C1 segment of cervical spinal cord (tissue), 14 donors: ENCODE measurements around the gene SDK2.

Experiments used
- DNase-seq, 14 donors: peaks; one replicate each; lab custom pipeline; 2025; lab: John Stamatoyannopoulos, UW

SDK2 gene

GRCh38 chr17:73396431-73397277 lies 247.6 kb downstream of the SDK2 start:
- DNase-seq = no peak

DNA sequence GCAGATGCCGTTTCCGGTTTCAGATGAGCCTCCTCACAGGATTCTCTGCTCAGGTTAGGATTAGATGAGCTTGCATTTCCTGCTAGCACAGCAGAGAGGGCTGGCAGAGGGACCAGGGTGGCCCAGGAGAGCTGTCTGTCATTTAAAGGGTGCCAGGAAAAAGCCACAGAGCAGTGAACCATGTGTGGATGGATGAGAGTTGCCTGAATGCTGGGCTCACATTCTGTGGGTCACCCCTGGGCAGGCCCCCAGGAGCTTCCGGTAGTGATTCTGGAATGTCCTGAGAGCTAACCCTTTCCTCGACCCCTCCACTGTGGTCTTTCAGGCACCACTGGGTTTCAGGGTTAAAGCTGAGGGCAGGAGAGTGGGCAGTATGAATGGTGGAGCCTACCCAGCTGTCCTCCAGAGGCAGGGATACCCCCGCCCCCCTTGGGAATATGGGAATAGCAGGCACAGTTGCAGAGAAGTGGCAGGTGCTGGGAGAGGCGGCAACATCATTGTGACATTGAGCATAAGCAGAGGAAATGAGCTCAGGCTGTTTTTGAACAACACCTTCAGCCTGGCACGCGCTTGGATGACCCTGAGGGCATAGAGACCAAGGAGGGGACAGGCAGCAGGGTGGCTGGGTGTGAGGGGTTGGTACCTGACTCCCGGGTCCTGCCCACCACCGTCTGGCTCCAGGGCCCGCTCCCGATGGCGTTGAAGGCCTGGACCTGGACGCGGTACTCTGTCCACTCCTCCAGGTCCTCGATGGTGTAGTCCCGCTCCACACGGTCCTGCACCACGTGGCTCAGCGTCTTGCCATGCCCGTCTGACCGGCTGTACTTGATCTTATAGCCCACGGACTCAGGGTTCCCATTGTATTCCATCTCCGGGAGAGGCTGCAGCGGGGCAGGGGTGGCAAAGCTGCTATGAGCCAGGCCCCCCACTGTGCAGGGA lies 249.5 kb downstream of the SDK2 start:
- DNase-seq = no peak

DNA sequence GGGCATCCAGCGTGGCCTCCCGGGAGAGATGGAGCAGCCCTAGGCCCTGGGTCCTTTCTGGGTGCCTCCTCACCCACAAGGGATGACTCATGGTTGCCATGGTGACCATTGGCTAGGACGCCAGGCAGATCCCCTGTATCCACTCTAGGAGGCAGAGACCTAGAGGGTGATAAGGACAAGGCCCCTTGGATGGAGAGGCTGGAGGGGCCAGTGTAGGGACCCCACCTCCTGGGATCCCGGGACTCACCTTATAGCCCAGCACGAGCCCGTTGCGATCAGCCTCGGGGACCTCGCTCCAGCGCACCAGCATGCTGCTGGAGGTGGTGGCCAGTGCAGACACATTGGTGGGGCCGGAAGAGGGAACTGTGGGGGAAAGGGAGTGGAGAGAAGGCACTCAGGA lies 250.3 kb downstream of the SDK2 start:
- no peak for DNase-seq

GRCh38 chr17:73393381-73393780 lies 250.9 kb downstream of the SDK2 start:
- no peak for DNase-seq

- no peak for DNase-seq
Observed at GRCh38 chr17:73391331-73392265, 252.6 kb downstream of the SDK2 start.

- DNase-seq = no peak
Observed at GRCh38 chr17:73390851-73391250, 253.4 kb downstream of the SDK2 start.

GRCh38 chr17:73390221-73390620 lies 254.0 kb downstream of the SDK2 start:
- DNase-seq = no peak

GRCh38 chr17:73389411-73389810 lies 254.8 kb downstream of the SDK2 start:
- DNase-seq = no peak

DNA sequence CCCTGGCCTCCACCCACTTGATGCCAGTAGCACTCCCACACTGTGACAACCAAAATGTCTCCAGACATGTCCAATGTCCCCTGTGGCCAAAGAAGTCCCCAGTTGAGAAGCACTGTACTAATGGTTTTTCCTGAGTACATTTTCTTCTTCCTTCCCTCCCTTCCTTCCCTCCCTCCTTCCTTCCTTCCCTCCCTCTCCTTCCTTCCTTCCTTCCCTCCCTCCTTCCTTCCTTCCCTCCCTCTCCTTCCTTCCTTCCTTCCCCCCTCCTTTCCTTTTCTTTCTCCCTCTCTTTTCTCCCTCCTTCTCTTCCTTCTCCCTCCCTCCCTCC lies 255.7 kb downstream of the SDK2 start:
- no peak for DNase-seq

DNA sequence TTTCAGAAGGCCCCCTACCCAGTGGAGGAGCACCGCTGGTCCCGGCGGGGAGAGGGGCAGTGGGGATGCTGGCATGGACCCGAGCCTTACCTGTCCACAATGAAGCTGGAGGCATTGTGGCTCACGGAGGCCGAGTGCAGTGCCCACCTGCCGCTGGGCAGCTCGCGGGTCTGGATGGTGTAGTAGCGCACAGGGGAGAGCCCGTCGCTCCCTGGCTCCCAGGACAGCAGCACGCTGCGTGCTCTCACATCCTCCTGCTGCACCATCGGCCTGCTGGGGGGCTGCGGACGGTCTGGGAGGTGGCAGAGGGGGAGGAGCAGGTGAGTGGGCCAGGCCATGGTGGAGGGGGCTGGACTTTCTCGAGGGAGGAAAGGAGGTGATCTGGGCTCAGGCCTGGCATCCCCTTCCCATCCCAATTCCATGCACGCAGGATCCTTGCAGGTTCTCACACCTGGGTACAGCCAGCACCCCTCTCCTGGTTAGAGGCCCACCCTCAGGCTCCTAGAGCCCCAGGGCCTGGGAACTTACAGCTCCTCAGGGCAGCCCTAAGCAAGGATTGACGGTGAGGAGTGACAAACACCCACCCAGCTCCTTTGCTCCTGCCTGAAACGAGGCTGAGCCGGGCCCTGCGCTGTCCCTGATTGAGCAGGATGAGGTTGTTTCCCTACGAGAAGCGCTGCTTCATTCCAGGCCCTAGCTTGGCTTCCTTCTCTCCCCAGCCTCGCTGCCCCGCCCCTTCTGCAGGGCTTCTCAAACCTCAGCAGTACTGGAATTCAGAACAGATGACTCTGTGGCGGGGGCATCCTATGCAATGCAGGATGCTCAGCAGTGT lies 256.3 kb downstream of the SDK2 start:
- DNase-seq = no peak

DNA sequence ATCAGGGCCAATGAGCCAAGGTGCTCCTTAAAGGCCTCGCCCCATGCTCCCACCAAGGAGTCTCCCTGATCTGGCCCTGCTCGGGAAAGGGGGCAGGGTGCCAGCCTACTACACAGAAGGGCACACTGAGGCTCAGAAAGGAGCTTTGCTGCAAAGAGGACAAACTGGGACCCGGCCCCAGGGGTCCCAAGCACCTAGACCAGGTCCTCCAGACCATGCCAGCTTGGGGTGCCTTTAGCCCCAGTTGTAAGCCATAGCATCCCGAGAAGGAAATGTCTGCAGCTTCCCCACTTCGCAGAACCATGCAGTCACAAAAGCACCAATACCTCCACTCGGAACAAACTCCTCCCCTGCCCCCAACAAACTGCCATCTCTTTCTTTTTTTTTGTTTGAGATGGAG lies 257.7 kb downstream of the SDK2 start:
- no peak for DNase-seq

DNA sequence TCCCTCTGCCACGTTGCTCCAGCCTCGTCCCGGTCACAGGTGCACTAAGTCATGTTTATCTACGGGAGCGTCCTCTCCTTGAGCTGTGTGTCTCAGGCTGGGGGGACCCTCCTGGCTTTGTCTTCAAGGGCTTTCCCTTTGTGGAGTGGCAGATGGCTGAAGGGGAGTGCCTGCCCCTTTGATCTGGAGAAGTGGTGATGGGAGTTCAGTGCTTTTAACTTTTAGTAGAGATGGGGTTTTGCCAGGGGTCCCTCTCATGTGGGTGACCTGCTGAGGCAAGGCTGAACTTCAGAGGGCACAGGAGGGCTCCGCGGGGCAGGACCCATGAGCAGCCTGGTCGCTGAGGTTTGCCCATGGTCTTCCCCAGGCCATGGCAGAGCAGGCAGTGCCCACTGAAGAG lies 259.3 kb downstream of the SDK2 start:
- DNase-seq = no peak

GRCh38 chr17:73380439-73381106 lies 263.7 kb downstream of the SDK2 start:
- no peak for DNase-seq

DNA sequence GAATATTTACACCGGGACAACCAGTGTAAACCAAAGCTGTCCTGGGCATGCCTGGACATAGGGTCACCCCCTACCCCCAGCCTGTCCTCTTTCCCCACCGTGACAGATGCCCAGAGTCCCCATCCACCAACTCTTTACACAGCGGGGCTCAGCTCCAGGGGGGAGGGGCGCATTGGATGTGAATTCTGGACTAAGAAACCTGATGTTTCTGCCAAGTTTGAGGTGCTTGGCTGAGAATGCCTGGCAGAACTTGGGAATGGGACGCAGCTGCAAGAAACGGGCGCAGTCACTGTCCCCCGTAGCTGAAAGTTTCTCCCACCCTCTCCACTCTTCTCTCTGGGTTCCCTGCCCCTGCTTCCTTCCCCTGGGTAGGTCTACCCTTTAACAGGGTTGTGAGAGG lies 264.4 kb downstream of the SDK2 start:
- peak in 1 of 14 donors; percentile 14 for DNase-seq

DNA sequence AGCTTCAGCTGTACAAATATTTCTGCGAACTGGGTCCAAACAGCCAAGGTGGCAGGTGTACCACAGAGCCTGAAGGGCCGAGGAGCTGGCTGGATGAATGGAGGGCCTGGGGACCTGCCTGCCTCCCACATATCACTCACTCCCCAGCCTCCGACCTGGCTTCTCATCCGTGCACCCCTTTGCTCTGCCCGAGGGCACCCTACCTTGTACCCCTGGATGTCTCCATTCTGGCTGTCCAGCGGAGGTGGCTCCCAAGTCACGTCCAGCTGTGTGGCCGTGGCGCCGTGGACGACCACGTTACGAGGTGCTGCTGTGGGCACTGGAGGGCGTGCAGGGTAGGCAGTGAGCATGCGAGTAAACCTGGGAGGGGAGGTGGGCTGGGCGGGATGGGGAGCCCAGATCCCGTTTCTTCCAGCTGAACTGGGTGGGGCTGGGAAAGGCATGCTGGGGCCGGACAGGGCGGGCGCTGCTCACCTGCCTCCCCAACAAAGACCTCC lies 265.2 kb downstream of the SDK2 start:
- no peak for DNase-seq

DNA sequence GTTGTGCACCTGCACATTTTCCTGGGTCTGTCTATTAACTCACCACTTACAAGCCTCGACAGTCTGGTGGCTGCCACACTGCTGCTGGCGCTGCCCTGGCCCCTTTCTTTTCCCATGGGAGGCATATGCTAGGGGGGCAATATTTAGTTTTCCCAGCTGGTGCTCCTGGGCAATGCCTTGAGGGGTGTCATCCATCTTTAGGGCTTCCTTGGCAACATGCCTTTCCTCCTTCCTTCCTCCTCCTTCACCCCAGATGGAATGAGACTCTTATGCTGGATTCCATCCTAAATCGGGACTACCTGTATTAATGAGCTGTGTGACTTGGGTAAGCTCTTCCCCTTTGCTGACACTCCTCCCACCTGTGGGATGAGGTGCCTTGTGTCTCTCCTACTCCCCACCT lies 267.6 kb downstream of the SDK2 start:
- DNase-seq = no peak

DNA sequence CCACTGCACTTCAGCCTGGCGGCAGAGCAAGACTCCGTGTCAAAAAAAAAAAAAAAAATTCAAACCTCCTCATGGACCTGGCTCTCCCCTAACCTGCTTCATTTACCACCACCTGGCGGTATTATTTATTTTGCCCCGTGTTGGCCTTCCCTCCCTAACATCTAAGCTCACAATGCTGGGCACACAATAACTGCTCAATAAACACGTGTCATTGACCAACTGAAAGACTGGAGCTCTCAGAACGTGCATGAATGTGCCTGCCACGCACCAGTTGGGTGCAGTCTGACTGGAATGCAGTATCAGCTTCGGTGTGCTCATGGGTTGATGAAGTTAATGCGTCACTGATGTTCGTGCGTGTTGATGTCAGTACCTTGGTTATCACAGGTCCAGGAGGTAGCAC lies 268.1 kb downstream of the SDK2 start:
- DNase-seq = no peak

DNA sequence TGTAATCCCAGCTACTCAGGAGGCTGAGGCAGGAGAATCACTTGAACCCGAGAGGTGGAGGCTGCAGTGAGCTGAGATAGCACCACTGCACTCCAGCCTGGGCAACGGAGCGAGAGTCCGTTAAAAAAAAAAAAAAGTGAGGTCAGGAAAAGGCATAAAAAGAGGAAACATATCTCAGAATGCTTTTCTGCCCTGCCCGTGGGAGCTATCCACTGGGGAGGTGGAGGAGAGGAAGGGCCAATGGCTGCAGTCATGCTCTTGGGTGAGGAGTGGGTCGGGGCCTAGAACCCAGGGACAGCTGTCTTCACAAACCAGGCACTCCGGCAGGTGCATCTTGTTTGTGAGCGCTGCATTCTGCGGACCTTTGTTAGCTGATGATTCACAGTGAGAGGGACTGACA lies 272.4 kb downstream of the SDK2 start:
- no peak for DNase-seq

DNA sequence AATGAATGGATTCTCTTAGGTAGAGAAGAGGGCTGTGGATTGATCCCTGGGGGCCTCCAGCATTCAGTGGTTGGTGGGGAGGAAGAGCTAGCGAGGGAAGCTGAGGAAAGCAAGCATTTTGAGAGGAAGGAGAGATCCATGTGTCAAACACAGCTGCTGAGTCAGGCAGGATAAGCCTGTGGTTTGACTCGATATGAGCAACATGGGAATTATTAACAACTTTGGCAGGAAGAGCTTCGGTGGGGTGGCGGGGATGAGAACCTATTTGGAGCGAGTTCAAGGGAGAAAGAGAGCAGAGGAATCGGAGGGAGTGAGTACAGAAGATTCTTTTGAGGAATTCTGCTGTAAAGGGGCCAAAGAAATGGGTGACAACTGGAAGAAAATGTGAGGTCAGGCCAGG lies 273.0 kb downstream of the SDK2 start:
- DNase-seq = no peak
